IMR-90 (cell line): Measurements from ENCODE around the gene KCNH5. TPM values are rescaled to one million over a fixed set of nuclear protein-coding genes. Genes with fewer than 3 reads are reported as not detected.

Experiments used
- ATAC-seq: fragments of 200-7000 bp; cut with Tn5 transposase; 2 replicates; pipeline ENCODE4 v1.9.1; 2020; ENCODE audit warnings: low read depth, mild to moderate bottlenecking, moderate library complexity
- BruUV-seq: library from RNA; stranded (reverse); fragments of 400-500 nt; replicated peaks from 2 replicates; lab custom pipeline; 2021; lab: Mats Ljungman, UMichigan
- CTCF ChIA-PET: fragments of 300-600 bp; formaldehyde crosslinking; extraction: SDS; loops from one replicate; lab custom pipeline; 2021; ENCODE audit warnings: antibody characterized with exemption; lab: Yijun Ruan, JAX
- POLR2A ChIA-PET: fragments of 300-600 bp; sonication (Branson Sonifier 250); formaldehyde crosslinking; loops from one replicate; lab custom pipeline; 2022; ENCODE audit warnings: antibody characterized with exemption; ENCODE audit not compliant: unreplicated experiment; lab: Charles Lee
- DNase-seq: peaks from one replicate; pipeline ENCODE4 v3.0.0; 2013
- H2AFZ ChIP-seq: replicated peaks from 2 replicates; pipeline ENCODE3; 2013; ENCODE audit warnings: low read length, mild to moderate bottlenecking; ENCODE audit not compliant: poor library complexity
- H2AK5ac ChIP-seq: 2 replicates; pipeline ENCODE4 v1.6.1; 2013; ENCODE audit warnings: low read depth, low read length, inconsistent platforms
- H2AK9ac ChIP-seq: replicated peaks from 2 replicates; pipeline ENCODE3; 2013; ENCODE audit warnings: mild to moderate bottlenecking, low read depth, low read length, moderate library complexity; ENCODE audit not compliant: poor library complexity
- H2BK120ac ChIP-seq: 2 replicates; pipeline ENCODE4 v1.6.1; 2013; ENCODE audit warnings: low read depth, low read length, inconsistent platforms
- H2BK15ac ChIP-seq: 3 replicates; pipeline ENCODE4 v1.6.1; 2013; ENCODE audit warnings: low read depth, low read length, inconsistent platforms
- H2BK20ac ChIP-seq: 2 replicates; pipeline ENCODE4 v1.6.1; 2013; ENCODE audit warnings: low read depth, mild to moderate bottlenecking, inconsistent platforms, low read length, moderate library complexity
- H2BK5ac ChIP-seq: 2 replicates; pipeline ENCODE4 v1.6.1; 2013; ENCODE audit warnings: mild to moderate bottlenecking, low read depth, low read length, inconsistent platforms; ENCODE audit not compliant: poor library complexity, severe bottlenecking
- H3K14ac ChIP-seq: replicated peaks from 2 replicates; pipeline ENCODE4 v1.6.1; 2013; ENCODE audit warnings: low read depth, low read length, inconsistent platforms
- H3K18ac ChIP-seq: 2 replicates; pipeline ENCODE4 v1.6.1; 2013; ENCODE audit warnings: low read depth, low read length, control low read depth
- H3K23ac ChIP-seq: 2 replicates; pipeline ENCODE4 v1.6.1; 2013; ENCODE audit warnings: low read depth, low read length, inconsistent platforms
- H3K27ac ChIP-seq: 2 replicates; pipeline ENCODE4 v1.5.1; 2013; ENCODE audit warnings: mild to moderate bottlenecking, control low read depth, low read length; ENCODE audit not compliant: insufficient read depth
- H3K27me3 ChIP-seq: 2 replicates; pipeline ENCODE4 v1.6.1; 2013; ENCODE audit warnings: low read length; ENCODE audit not compliant: control insufficient read depth, insufficient read depth
- H3K36me3 ChIP-seq: 2 replicates; pipeline ENCODE4 v1.6.1; 2013; ENCODE audit warnings: low read length, mixed read lengths; ENCODE audit not compliant: control insufficient read depth, insufficient read depth
- H3K4ac ChIP-seq: 2 replicates; pipeline ENCODE4 v1.6.1; 2013; ENCODE audit warnings: low read depth, low read length, inconsistent platforms
- H3K4me1 ChIP-seq: 2 replicates; pipeline ENCODE4 v1.6.1; 2013; ENCODE audit warnings: low read length, mixed read lengths; ENCODE audit not compliant: control insufficient read depth, insufficient read depth
- H3K4me2 ChIP-seq: 2 replicates; pipeline ENCODE4 v1.6.1; 2013; ENCODE audit warnings: low read depth, mild to moderate bottlenecking, control low read depth, low read length, moderate library complexity
- H3K4me3 ChIP-seq: 2 replicates; pipeline ENCODE4 v1.5.1; 2013; ENCODE audit warnings: low read depth, mild to moderate bottlenecking, control low read depth, low read length, moderate library complexity; ENCODE audit not compliant: insufficient read depth
- H3K56ac ChIP-seq: 2 replicates; pipeline ENCODE4 v1.6.1; 2013; ENCODE audit warnings: low read length, inconsistent platforms; ENCODE audit not compliant: insufficient read depth; ENCODE audit errors: extremely low read depth
- H3K79me1 ChIP-seq, 2 experiments: 2 replicates each; pipeline ENCODE4 v1.6.1; 2013; ENCODE audit warnings: low read length in 2 of 2, inconsistent platforms in 1 of 2, low read depth in 1 of 2
- H3K9ac ChIP-seq: 2 replicates; pipeline ENCODE4 v1.6.1; 2013; ENCODE audit warnings: low read depth, low read length, control low read depth
- H3K9me1 ChIP-seq: 2 replicates; pipeline ENCODE4 v1.6.1; 2013; ENCODE audit warnings: low read length, inconsistent platforms; ENCODE audit not compliant: insufficient read depth
- H3K9me3 ChIP-seq: 2 replicates; pipeline ENCODE4 v1.6.1; 2013; ENCODE audit warnings: low read length; ENCODE audit not compliant: control insufficient read depth, insufficient read depth
- H4K20me1 ChIP-seq: 2 replicates; pipeline ENCODE4 v1.6.1; 2013; ENCODE audit warnings: low read length, inconsistent platforms; ENCODE audit not compliant: insufficient read depth
- H4K5ac ChIP-seq: 2 replicates; pipeline ENCODE4 v1.6.1; 2013; ENCODE audit warnings: mild to moderate bottlenecking, low read depth, low read length, control low read depth
- H4K8ac ChIP-seq, 2 experiments: 2 replicates each; pipeline ENCODE4 v1.6.1; 2013; ENCODE audit warnings: low read depth in 2 of 2, low read length in 2 of 2, control low read depth in 1 of 2, inconsistent platforms in 1 of 2
- H4K91ac ChIP-seq: 2 replicates; pipeline ENCODE4 v1.6.1; 2013; ENCODE audit warnings: low read depth, low read length, inconsistent platforms; ENCODE audit not compliant: insufficient read depth
- BHLHE40 ChIP-seq: fragments of 150-350 bp; IDR thresholded peaks from 2 replicates; pipeline ENCODE4 v1.6.1; 2016; ENCODE audit warnings: mild to moderate bottlenecking, low read depth, low read length
- FOS ChIP-seq: fragments of 150-350 bp; IDR thresholded peaks from 2 replicates; pipeline ENCODE4 v1.6.1; 2016; ENCODE audit warnings: low read depth, low read length
- MAFK ChIP-seq: IDR thresholded peaks from 2 replicates; pipeline ENCODE4 v1.6.1; 2012; ENCODE audit warnings: low read depth, low read length, improper control_type of control experiment
- MAZ ChIP-seq: IDR thresholded peaks from 2 replicates; pipeline ENCODE4 v1.6.1; 2012; ENCODE audit warnings: low read depth, mild to moderate bottlenecking, low read length, improper control_type of control experiment, moderate library complexity, borderline replicate concordance
- NFE2L2 ChIP-seq: fragments of 150-350 bp; IDR thresholded peaks from 2 replicates; pipeline ENCODE4 v1.6.1; 2016; ENCODE audit warnings: low read depth, mild to moderate bottlenecking, low read length
- RAD21 ChIP-seq: IDR thresholded peaks from 2 replicates; pipeline ENCODE4 v1.6.1; 2012; ENCODE audit warnings: low read length, improper control_type of control experiment
- RCOR1 ChIP-seq: IDR thresholded peaks from 2 replicates; pipeline ENCODE4 v1.6.1; 2012; ENCODE audit warnings: mild to moderate bottlenecking, low read length, improper control_type of control experiment; ENCODE audit not compliant: insufficient replicate concordance
- RFX5 ChIP-seq: IDR thresholded peaks from 2 replicates; pipeline ENCODE4 v1.8.0; 2012; ENCODE audit warnings: low read depth, mild to moderate bottlenecking, low read length, moderate library complexity
- SMC3 ChIP-seq: fragments of 150-350 bp; IDR thresholded peaks from 2 replicates; pipeline ENCODE4 v1.6.1; 2016; ENCODE audit warnings: low read depth, mild to moderate bottlenecking, antibody characterized with exemption, low read length, moderate library complexity
- USF2 ChIP-seq: fragments of 150-350 bp; IDR thresholded peaks from 2 replicates; pipeline ENCODE4 v1.6.1; 2017; ENCODE audit warnings: mild to moderate bottlenecking, antibody characterized with exemption, low read length, low read depth
- WGBS, 2 experiments: methylation state at CpG; one replicate each; pipeline versions ENCODE4 v1.1.5 to v1.1.7; 2013; ENCODE audit warnings: missing lambda C conversion rate in 2 of 2; ENCODE audit not compliant: insufficient read length in 1 of 2; ENCODE audit errors: extremely low coverage in 2 of 2; 5-methylcytosine and 5-hydroxymethylcytosine counted together
- dilution Hi-C: fragments of 300-500 bp; cut with HindIII; formaldehyde crosslinking; loops from one replicate; pipeline ENCODE4 v1.14.3; 2018; ENCODE audit warnings: low sequenced_read_pairs; ENCODE audit not compliant: unreplicated experiment
- in situ Hi-C: fragments of 300-500 bp; cut with MboI; formaldehyde crosslinking; loops from 3 replicates; pipeline ENCODE4 v1.14.3; 2019; ENCODE audit warnings: low sequenced_read_pairs, inconsistent platforms, mixed read lengths
- intact Hi-C: fragments of 100-400 bp; cut with micrococcal nuclease; formaldehyde crosslinking; loops from 2 replicates; pipeline ENCODE4 v1.10.0; 2022
- polyA plus RNA-seq, 3 experiments: library from polyadenylated mRNA; depleted of rRNA; stranded (reverse); fragments of >200 nt; gene quantifications; 2 replicates each; pipeline ENCODE4 v1.2.3, GENCODE V29; 2012; ENCODE audit warnings: low replicate concordance in 1 of 3
- total RNA-seq: library from RNA; depleted of rRNA; stranded (reverse); fragments of >200 nt; gene quantifications from 2 replicates; pipeline ENCODE4 v1.2.3, GENCODE V29; 2012

KCNH5 gene
- total and polyA plus RNA-seq, 2 of the 4 experiments (the other 2 are of a cell fraction), result under 0.01 to 0.03 TPM

- no peak overlapping the region for H3K14ac ChIP-seq
- H3K56ac ChIP-seq, result no peak overlapping the region
- DNase-seq (no peak), ATAC-seq (no peak)
- POLR2A ChIA-PET, result no interaction called here
- H4K5ac ChIP-seq, result no peak overlapping the region
- H3K4me1 ChIP-seq, result no peaks in the 10 kb centered on the region
- no peaks in the 10 kb centered on the region for H4K20me1 ChIP-seq
- no peak overlapping the region for H2AK9ac ChIP-seq
- no peak overlapping the region for H3K4me2 ChIP-seq
- H2BK20ac ChIP-seq, result no peak overlapping the region
- no peaks in the 10 kb centered on the region for H3K79me1 ChIP-seq
- intact Hi-C loops (no loop called here), dilution Hi-C loops (no loop called here), in situ Hi-C loops (no loop called here)
- H3K27ac ChIP-seq, result no peak overlapping the region
- no peaks in the 10 kb centered on the region for H3K27me3 ChIP-seq
- H3K9ac ChIP-seq, result no peak overlapping the region
- no peak overlapping the region for H2BK5ac ChIP-seq
- CTCF ChIA-PET, result no interaction called here
- no peaks in the 10 kb centered on the region for H3K9me1 ChIP-seq
- no peak overlapping the region for H2AFZ ChIP-seq
- no peak overlapping the region for H4K8ac ChIP-seq
- WGBS, 2 experiments, result no CpG with 5 or more reads among the region's 1 CpG
- no peak overlapping the region for H2BK120ac ChIP-seq
- no peaks in the 10 kb centered on the region for H3K36me3 ChIP-seq
- H3K4me3 ChIP-seq, result no peak overlapping the region
- BruUV-seq, result no TSS peak
- H2BK15ac ChIP-seq, result no peak overlapping the region
- H4K91ac ChIP-seq, result no peak overlapping the region
- no peaks in the 10 kb centered on the region for H3K9me3 ChIP-seq
- H3K18ac ChIP-seq, result no peak overlapping the region
- no peak overlapping the region for H3K4ac ChIP-seq
- TF ChIP-seq SMC3, result no peak
- TF ChIP-seq FOS, result no peak
- no peak for TF ChIP-seq RAD21
- TF ChIP-seq NFE2L2, result no peak
- no peak for TF ChIP-seq MAZ
- no peak for TF ChIP-seq USF2
- no peak for TF ChIP-seq RFX5
- TF ChIP-seq MAFK, result no peak
- no peak for TF ChIP-seq BHLHE40
- TF ChIP-seq RCOR1, result no peak
- H3K23ac ChIP-seq, result no peak overlapping the region
- H2AK5ac ChIP-seq, result no peak overlapping the region
Measured at GRCh38 chr14:62908506-62908905, 136.8 kb downstream of the KCNH5 start.
